Hepatocyte (in vitro differentiated cells): ENCODE results near the gene DNPEP. TPM values are rescaled to one million over a fixed set of nuclear protein-coding genes. Genes with fewer than 3 reads are reported as not detected.
A peak's percentile ranks its signal among the peaks of the same experiment; 100 is the strongest.

Experiments used
- DNase-seq: peaks from one replicate; pipeline ENCODE4 v3.0.0-alpha.2; 2016; ENCODE audit warnings: low spot score
- H2AFZ ChIP-seq: fragments of 200-600 bp; sonication (generic); 2 replicates; pipeline ENCODE4 v1.6.0; 2016; ENCODE audit warnings: antibody characterized with exemption, mild to moderate bottlenecking
- H3K27ac ChIP-seq: fragments of 200-600 bp; sonication (generic); 2 replicates; pipeline ENCODE4 v1.5.1; 2016; ENCODE audit warnings: mild to moderate bottlenecking
- H3K27me3 ChIP-seq: fragments of 200-600 bp; sonication (generic); 2 replicates; pipeline ENCODE4 v1.6.1; 2016
- H3K36me3 ChIP-seq: fragments of 200-600 bp; sonication (generic); replicated peaks from 2 replicates; pipeline ENCODE4 v1.5.1; 2016; ENCODE audit warnings: low read depth; ENCODE audit not compliant: insufficient read depth
- H3K4me1 ChIP-seq: fragments of 200-600 bp; sonication (generic); 2 replicates; pipeline ENCODE4 v1.5.1; 2016; ENCODE audit warnings: mild to moderate bottlenecking, moderate library complexity; ENCODE audit not compliant: insufficient read depth
- H3K4me2 ChIP-seq: fragments of 200-600 bp; sonication (generic); 2 replicates; pipeline ENCODE4 v1.6.0; 2016
- H3K4me3 ChIP-seq: fragments of 200-600 bp; sonication (generic); 2 replicates; pipeline ENCODE4 v1.5.1; 2016; ENCODE audit warnings: mild to moderate bottlenecking
- H3K79me2 ChIP-seq: fragments of 200-600 bp; sonication (generic); 2 replicates; pipeline ENCODE4 v1.6.0; 2017; ENCODE audit warnings: mild to moderate bottlenecking
- H3K9me2 ChIP-seq: fragments of 200-600 bp; sonication (generic); replicated peaks from 2 replicates; pipeline ENCODE4 v1.6.0; 2017; ENCODE audit warnings: mild to moderate bottlenecking; ENCODE audit not compliant: insufficient read depth
- H3K9me3 ChIP-seq: fragments of 200-600 bp; sonication (generic); 2 replicates; pipeline ENCODE4 v1.5.1; 2016; ENCODE audit warnings: low read depth, mild to moderate bottlenecking
- H4K20me1 ChIP-seq: fragments of 200-600 bp; sonication (generic); 2 replicates; pipeline ENCODE4 v1.6.0; 2016; ENCODE audit warnings: mild to moderate bottlenecking; ENCODE audit not compliant: insufficient read depth, poor library complexity, severe bottlenecking
- EZH2 ChIP-seq: fragments of 200-600 bp; sonication (generic); IDR thresholded peaks from 2 replicates; pipeline ENCODE4 v1.6.1; 2016; ENCODE audit warnings: antibody characterized with exemption, mild to moderate bottlenecking, borderline replicate concordance
- EZH2phosphoT487 ChIP-seq: fragments of 200-600 bp; sonication (generic); IDR thresholded peaks from one replicate; pipeline ENCODE4 v1.6.1; 2018; ENCODE audit warnings: antibody characterized with exemption, mild to moderate bottlenecking, low read depth, moderate library complexity; ENCODE audit not compliant: unreplicated experiment, severe bottlenecking
- WGBS: methylation state at CpG from one replicate; pipeline ENCODE4 v1.1.6; 2016; ENCODE audit warnings: low lambda C conversion rate; ENCODE audit errors: missing lambda C conversion rate; 5-methylcytosine and 5-hydroxymethylcytosine counted together
- polyA plus RNA-seq: library from polyadenylated mRNA; unstranded; fragments of >200 nt; fragmentation: Nextera tagmentation; extraction: Ambion mirVana; gene quantifications from 2 replicates; pipeline ENCODE4 v1.2.1, GENCODE V29; 2016
- total RNA-seq: library from RNA; depleted of rRNA; stranded (reverse); fragments of >200 nt; gene quantifications from 2 replicates; pipeline ENCODE4 v1.2.3, GENCODE V29; 2014
- TF ChIP-seq, protein P1 (sequence below): fragments of 200-600 bp; sonication (generic); IDR thresholded peaks from 2 replicates; pipeline ENCODE4 v1.5.1; 2016; ENCODE audit warnings: antibody characterized with exemption, mild to moderate bottlenecking; ENCODE audit not compliant: poor library complexity

Gene DNPEP
- total and polyA plus RNA-seq, 2 experiments from 2014 or later, result 53.5 to 79.0 TPM

DNA sequence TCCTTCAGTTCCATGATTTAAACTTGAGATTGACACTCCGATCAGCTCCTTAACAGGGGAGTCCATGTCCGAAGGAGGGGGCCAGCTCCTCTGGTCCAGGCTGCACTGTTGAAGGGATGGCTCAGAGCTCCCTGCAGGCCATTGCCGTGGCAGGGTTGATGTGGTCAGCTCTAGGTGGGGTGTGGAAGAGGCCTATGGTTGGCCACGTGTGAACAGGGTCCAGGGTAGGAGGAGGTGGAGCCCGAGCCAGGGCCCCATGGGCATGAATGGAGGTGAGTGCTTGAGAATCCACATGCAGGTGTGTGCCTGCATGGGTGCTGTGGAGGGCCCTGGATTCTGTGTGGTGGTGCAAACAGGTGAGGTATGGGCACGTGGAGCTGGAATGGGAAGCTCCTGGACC lies 48.0 kb upstream of the DNPEP start:
- H3K9me3 ChIP-seq, result no peaks in the 10 kb centered on the region
- no peaks in the 10 kb centered on the region for H4K20me1 ChIP-seq
- H3K36me3 ChIP-seq, result no peaks in the 10 kb centered on the region
- no peak overlapping the region for H3K4me2 ChIP-seq
- H3K79me2 ChIP-seq, result no peaks in the 10 kb centered on the region
- no peak overlapping the region for H3K4me3 ChIP-seq
- no peaks in the 10 kb centered on the region for H3K9me2 ChIP-seq
- TF ChIP-seq EZH2phosphoT487, result no peak
- TF ChIP-seq, protein P1, sequence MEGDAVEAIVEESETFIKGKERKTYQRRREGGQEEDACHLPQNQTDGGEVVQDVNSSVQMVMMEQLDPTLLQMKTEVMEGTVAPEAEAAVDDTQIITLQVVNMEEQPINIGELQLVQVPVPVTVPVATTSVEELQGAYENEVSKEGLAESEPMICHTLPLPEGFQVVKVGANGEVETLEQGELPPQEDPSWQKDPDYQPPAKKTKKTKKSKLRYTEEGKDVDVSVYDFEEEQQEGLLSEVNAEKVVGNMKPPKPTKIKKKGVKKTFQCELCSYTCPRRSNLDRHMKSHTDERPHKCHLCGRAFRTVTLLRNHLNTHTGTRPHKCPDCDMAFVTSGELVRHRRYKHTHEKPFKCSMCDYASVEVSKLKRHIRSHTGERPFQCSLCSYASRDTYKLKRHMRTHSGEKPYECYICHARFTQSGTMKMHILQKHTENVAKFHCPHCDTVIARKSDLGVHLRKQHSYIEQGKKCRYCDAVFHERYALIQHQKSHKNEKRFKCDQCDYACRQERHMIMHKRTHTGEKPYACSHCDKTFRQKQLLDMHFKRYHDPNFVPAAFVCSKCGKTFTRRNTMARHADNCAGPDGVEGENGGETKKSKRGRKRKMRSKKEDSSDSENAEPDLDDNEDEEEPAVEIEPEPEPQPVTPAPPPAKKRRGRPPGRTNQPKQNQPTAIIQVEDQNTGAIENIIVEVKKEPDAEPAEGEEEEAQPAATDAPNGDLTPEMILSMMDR, result no peak
- no peak for TF ChIP-seq EZH2
- no peak overlapping the region for H2AFZ ChIP-seq
- no peak for DNase-seq
- WGBS, result 88% methylated on average over 6 of the region's 6 CpGs
- H3K4me1 ChIP-seq, result peaks cover 16% of the 10 kb centered on the region
- peaks cover 23% of the 10 kb centered on the region for H3K27me3 ChIP-seq
- no peak overlapping the region for H3K27ac ChIP-seq

DNA sequence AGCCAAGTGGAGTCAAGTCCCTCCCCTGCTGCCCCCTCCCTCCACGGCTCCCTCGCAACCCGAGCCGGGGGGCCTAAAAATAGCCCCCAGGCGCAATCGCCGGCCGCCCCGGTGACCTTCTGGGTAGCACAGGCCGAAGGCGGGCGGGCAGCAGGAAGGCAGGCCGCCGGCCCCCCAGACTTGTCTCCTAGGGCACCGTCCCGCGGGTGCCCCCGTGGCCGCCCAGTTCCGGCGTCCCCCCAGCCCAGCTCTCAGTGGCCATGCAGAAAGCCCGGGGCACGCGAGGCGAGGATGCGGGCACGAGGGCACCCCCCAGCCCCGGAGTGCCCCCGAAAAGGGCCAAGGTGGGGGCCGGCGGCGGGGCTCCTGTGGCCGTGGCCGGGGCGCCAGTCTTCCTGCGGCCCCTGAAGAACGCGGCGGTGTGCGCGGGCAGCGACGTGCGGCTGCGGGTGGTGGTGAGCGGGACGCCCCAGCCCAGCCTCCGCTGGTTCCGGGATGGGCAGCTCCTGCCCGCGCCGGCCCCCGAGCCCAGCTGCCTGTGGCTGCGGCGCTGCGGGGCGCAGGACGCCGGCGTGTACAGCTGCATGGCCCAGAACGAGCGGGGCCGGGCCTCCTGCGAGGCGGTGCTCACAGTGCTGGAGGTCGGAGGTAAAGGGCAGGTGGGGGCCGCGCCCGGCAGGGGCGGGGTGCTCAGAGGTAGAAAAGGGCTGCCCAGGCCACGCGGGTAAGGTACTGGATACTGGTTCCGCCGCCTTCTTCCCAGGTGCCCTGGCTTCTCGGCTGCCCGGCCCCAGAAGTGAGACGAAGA lies 47.2 kb upstream of the DNPEP start, which contains the start of gene SPEG:
TSS of gene SPEG (plus strand) at position 126 of the 808 bp plus-strand sequence. CDS start at position 261, 135 bp downstream.
- no peaks in the 10 kb centered on the region for H3K36me3 ChIP-seq
- no peaks in the 10 kb centered on the region for H4K20me1 ChIP-seq
- peaks cover 23% of the 10 kb centered on the region for H3K27me3 ChIP-seq
- H3K9me2 ChIP-seq, result no peaks in the 10 kb centered on the region
- DNase-seq, result no peak
- H3K4me1 ChIP-seq, result peaks cover 15% of the 10 kb centered on the region
- no peaks in the 10 kb centered on the region for H3K79me2 ChIP-seq
- TF ChIP-seq, protein P1, result no peak
- no peak for TF ChIP-seq EZH2phosphoT487
- TF ChIP-seq EZH2, result peak; percentile 50
- peak within 1 kb of the TSS; percentile 79 for H3K4me2 ChIP-seq
- 20% methylated on average over 42 of the region's 77 CpGs for WGBS
- H2AFZ ChIP-seq, result peak within 1 kb of the TSS; percentile 45
- no peaks in the 10 kb centered on the region for H3K9me3 ChIP-seq
- H3K4me3 ChIP-seq, result no peak within 1 kb of the TSS
- H3K27ac ChIP-seq, result no peak within 1 kb of the TSS

DNA sequence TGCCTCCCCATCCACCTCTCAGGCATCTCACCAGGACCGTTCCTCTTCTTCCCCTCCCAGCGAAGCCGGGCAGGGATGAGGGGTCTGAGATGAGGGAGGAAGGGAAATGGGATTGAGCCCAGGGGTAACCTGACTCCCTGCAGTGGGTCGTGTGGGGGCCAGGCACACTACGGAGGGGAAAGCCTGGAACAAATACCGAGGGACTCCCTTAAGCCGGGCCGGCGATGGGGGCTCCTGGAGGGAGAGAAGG lies 46.7 kb upstream of the DNPEP start:
- TF ChIP-seq, protein P1, result no peak
- TF ChIP-seq EZH2 (no peak), EZH2phosphoT487 (no peak)
- Histone ChIP-seq H3K9me2 (no peaks in the 10 kb centered on the region), H2AFZ (peak overlapping the region; percentile 45), H3K27me3 (peaks cover 23% of the 10 kb centered on the region), H3K36me3 (no peaks in the 10 kb centered on the region), H3K9me3 (no peaks in the 10 kb centered on the region), H4K20me1 (no peaks in the 10 kb centered on the region), H3K27ac (no peak overlapping the region), H3K79me2 (no peaks in the 10 kb centered on the region), H3K4me3 (no peak overlapping the region), H3K4me1 (peaks cover 13% of the 10 kb centered on the region), H3K4me2 (peak overlapping the region; percentile 79)
- DNase-seq, result no peak
- WGBS, result 16% methylated on average over 7 of the region's 9 CpGs
